ENCODE measurements around the gene UAP1. TPM values are rescaled to one million over a fixed set of nuclear protein-coding genes. Genes with fewer than 3 reads are reported as not detected.

Gene UAP1
- total RNA-seq: 10 to 100 TPM; 30.8 to 31.5 TPM
- 39.2 to 44.7 reads per million in 2 donors for total RNA-seq

DNA sequence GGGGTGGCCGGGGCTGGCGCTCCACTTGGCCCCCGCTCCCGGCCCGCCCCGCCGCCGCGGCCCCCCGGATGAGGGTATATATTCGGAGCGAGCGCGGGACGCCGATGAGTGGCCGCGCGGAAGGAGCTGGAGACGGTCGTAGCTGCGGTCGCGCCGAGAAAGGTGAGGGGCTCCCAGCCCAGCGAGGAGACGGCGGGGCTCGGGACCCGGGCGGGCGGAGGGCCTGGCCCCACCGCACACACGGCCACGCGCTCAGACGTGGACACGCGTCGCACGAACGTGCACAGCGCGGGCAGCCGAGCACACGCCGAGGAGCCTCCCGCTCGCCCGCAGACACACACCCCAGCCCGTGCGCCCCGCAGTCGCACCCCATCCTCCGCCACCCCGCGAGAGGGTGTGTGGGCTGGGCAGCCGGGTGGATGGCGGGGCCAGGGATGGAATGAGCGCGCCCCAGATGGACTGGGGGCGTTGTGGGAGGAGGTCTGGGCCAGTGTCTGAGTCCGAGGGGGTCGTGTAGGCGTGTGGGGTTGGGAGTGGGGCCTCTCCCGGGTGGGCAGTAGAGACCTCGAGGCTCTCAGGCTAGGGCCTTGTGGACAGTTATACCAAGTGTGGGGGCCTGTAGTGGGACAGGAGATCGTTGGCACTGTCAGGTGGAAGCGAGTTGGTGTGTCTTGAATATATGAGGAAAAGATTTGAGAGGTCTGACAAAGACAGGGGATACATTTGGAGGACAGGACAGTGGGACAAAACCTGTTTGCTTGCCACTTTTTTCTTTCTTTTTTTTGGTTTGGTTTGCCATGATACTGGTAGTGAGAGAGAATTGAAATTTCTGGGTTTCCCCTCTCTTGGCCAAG, at the start of gene UAP1:
TSS of gene UAP1 (plus strand) at position 107 of the 854 bp plus-strand sequence. CDS start 4,347 bp downstream, outside the sequence.
- no peaks in the 10 kb centered on the region for H3K9me3 ChIP-seq (ENCODE audit: control insufficient read depth, low read length, poor library complexity, severe bottlenecking)
- ATAC-seq (peak; percentile 43), DNase-seq (no peak)
- no peaks in the 10 kb centered on the region for H3K27me3 Mint-ChIP-seq
- peaks cover 2% of the 10 kb centered on the region for H3K36me3 Mint-ChIP-seq (ENCODE audit: low read depth)
- H3K4me3 Mint-ChIP-seq: peak within 1 kb of the TSS; percentile 94
- peaks cover 35% of the 10 kb centered on the region for H3K4me1 Mint-ChIP-seq
- peak within 1 kb of the TSS; percentile 94 for H3K27ac Mint-ChIP-seq

DNA sequence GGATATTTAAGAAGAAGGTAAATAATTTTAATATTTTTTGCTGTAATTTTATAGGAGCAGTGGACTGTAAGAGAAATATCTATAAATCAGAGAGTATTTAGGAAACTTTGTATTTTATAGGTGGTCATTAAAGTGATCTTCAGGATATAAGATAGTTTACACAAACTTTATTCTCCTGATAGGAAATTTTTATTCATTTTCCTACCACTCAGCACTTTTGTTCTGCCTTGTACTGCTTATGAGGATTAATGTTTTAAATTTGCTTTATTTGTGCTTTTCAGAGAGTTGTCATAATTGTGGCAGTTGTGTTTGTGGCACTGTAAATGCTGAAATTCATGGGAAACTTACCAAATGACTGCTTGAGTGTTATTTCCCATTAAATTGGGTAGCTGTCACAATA, 34.2 kb upstream of the UAP1 start:
- H3K36me3 Mint-ChIP-seq (ENCODE audit: low read depth): no peaks in the 10 kb centered on the region
- H3K4me1 Mint-ChIP-seq: peaks cover 3% of the 10 kb centered on the region
- H3K27me3 Mint-ChIP-seq: no peaks in the 10 kb centered on the region
- H3K4me3 Mint-ChIP-seq: no peak overlapping the region
- no peak for DNase-seq
- ATAC-seq: no peak
- no peak overlapping the region for H3K27ac Mint-ChIP-seq
- no peaks in the 10 kb centered on the region for H3K9me3 ChIP-seq (ENCODE audit: control insufficient read depth, low read length, poor library complexity, severe bottlenecking)

DNA sequence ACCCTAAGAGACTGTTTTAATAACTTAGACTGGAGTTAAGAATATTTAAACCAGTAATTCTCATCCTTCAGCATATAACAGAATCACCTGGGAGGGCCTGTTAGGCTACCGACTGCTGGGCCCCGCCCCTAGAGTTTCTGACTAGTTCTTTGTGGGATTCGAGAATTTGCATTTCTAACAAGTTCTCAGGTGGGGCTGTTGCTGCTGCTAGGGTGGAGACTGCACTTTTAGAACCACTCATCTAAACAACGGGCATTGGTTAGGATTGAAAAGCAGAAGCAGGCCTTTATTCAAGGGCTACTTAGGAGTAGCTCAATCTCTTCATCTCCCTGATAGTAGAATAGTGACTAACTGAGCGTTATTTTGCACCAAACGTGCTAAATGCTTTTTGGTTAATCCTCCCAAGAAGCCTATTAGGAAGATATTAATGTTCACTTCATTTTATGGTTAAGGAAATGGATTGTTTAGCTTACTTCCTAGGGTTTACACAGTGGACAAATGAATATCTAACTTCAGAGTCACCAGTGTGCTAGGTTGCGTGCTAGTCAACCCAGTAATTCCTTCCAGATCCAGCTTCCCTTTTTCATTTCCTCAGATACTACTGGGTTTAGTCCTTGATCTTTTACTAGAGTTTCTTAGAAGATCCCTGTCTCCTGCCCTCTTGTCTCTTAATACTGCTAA, 31.1 kb upstream of the UAP1 start:
- H3K27ac Mint-ChIP-seq: no peak overlapping the region
- H3K27me3 Mint-ChIP-seq: no peaks in the 10 kb centered on the region
- H3K36me3 Mint-ChIP-seq (ENCODE audit: low read depth): no peaks in the 10 kb centered on the region

DNA sequence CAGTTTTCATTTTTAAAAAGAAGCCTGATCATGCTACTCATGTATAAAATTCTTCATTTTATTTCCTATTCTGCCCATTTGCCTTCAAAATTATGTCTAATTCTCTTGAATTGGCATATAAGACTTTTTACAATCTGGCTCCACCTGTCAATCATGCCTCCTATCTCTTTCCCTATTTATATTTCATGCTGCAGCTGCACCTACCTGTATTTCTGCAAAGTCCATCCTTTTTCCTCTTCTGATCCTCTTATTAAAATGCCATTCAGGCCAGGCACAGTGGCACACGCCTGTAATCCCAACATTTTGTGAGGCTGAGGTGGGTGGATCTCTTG, 30.6 kb upstream of the UAP1 start:
- Mint-ChIP-seq H3K4me1 (peaks cover 3% of the 10 kb centered on the region), H3K27ac (no peak overlapping the region), H3K4me3 (no peak overlapping the region), H3K36me3 (ENCODE audit: low read depth) (no peaks in the 10 kb centered on the region), H3K27me3 (no peaks in the 10 kb centered on the region)
- ATAC-seq (no peak), DNase-seq (no peak)
- H3K9me3 ChIP-seq (ENCODE audit: control insufficient read depth, low read length, poor library complexity, severe bottlenecking): no peaks in the 10 kb centered on the region

More for the DNA sequence above, 31.1 kb upstream of the UAP1 start:
- peaks cover 3% of the 10 kb centered on the region for H3K4me1 Mint-ChIP-seq
- no peak overlapping the region for H3K4me3 Mint-ChIP-seq
- peak; percentile 56 for ATAC-seq
- no peak for DNase-seq
- H3K9me3 ChIP-seq (ENCODE audit: control insufficient read depth, low read length, poor library complexity, severe bottlenecking): no peaks in the 10 kb centered on the region

DNA sequence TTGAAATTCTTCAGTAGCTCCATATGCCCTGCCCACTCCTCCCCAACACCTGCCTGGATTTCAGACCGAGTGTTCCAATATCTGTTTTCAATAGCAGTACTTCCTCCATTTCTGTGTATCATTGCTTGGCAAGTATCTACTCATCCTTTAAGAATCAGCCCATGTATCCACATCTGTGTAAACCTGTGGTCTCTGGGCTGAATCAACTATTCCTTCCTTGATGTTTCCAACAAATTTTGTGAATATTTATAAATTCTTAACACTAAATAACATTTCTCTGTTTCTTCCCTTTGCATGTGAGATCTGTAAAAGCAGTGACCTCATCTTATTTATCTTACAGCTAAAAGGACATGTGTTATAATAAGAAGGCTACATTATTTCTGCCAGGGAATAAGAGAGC, 26.0 kb upstream of the UAP1 start:
- no peaks in the 10 kb centered on the region for H3K9me3 ChIP-seq (ENCODE audit: control insufficient read depth, low read length, poor library complexity, severe bottlenecking)
- Mint-ChIP-seq H3K4me3 (no peak overlapping the region), H3K36me3 (ENCODE audit: low read depth) (no peaks in the 10 kb centered on the region), H3K4me1 (peaks cover 2% of the 10 kb centered on the region), H3K27me3 (no peaks in the 10 kb centered on the region), H3K27ac (no peak overlapping the region)
- DNase-seq: no peak
- no peak for ATAC-seq

GRCh38 chr1:162536511-162536910, 25.0 kb upstream of the UAP1 start:
- Mint-ChIP-seq H3K4me3 (no peak overlapping the region), H3K4me1 (peaks cover 2% of the 10 kb centered on the region), H3K27me3 (no peaks in the 10 kb centered on the region), H3K27ac (no peak overlapping the region), H3K36me3 (ENCODE audit: low read depth) (no peaks in the 10 kb centered on the region)
- no peak for ATAC-seq
- no peaks in the 10 kb centered on the region for H3K9me3 ChIP-seq (ENCODE audit: control insufficient read depth, low read length, poor library complexity, severe bottlenecking)
- no peak for DNase-seq

DNA sequence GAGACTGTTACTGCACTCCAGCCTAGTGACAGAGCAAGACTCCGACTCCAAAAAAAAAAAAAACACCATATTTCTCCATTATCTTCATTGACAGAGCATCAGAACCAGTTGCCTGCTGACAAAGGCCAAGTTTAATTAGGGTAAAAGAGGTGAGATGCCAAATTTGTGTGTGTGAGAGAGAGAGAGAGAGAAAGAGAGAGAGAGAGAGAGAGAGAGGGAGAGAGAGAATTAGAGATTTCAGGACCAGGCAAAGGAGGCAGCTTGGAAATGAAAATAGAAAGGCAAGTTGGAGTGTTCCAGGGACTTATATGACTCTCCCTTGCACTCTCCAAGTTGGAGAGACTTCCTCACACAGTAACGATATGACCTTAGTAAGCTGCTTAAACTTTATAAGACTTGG, 24.3 kb upstream of the UAP1 start:
- Mint-ChIP-seq H3K27ac (peak overlapping the region; percentile 54), H3K27me3 (no peaks in the 10 kb centered on the region), H3K4me3 (no peak overlapping the region), H3K36me3 (ENCODE audit: low read depth) (no peaks in the 10 kb centered on the region), H3K4me1 (peaks cover 2% of the 10 kb centered on the region)
- no peak for ATAC-seq
- no peak for DNase-seq
- H3K9me3 ChIP-seq (ENCODE audit: control insufficient read depth, low read length, poor library complexity, severe bottlenecking): no peaks in the 10 kb centered on the region

- H3K9me3 ChIP-seq (ENCODE audit: control insufficient read depth, low read length, poor library complexity, severe bottlenecking): no peaks in the 10 kb centered on the region
- Mint-ChIP-seq H3K4me1 (peaks cover 2% of the 10 kb centered on the region), H3K27ac (no peak overlapping the region), H3K36me3 (ENCODE audit: low read depth) (no peaks in the 10 kb centered on the region), H3K4me3 (no peak overlapping the region), H3K27me3 (no peaks in the 10 kb centered on the region)
- ATAC-seq: no peak
- DNase-seq: no peak
Measured at GRCh38 chr1:162538815-162539431, 22.6 kb upstream of the UAP1 start.

DNA sequence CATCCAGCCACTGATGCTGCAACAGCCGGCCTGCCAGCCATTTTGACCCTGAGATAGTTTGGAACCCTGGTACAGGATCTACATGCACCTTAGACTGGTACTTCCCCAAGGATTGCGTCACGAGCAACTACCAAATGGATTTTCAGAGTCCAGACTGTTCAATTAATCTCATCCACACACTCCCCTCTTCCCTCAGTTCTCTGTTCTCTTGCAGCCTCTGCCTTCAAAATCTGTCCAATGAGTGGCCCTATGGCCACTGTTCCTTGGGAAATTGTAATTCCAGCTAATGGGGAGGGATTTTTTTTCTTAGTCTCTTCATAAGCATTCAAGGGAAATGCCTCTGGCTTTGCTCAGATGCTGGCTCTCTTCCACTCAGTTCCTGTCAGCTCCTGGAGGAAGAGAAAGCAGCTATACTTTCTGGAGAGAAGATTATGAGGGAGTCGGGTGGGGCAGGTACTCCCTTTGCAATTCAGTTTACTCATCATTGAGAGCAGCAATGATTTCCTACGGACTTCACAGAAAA, 19.8 kb upstream of the UAP1 start:
- Mint-ChIP-seq H3K27ac (no peak overlapping the region), H3K4me3 (no peak overlapping the region), H3K4me1 (peaks cover 2% of the 10 kb centered on the region), H3K27me3 (no peaks in the 10 kb centered on the region), H3K36me3 (ENCODE audit: low read depth) (no peaks in the 10 kb centered on the region)
- ATAC-seq: no peak
- no peak for DNase-seq
- no peaks in the 10 kb centered on the region for H3K9me3 ChIP-seq (ENCODE audit: control insufficient read depth, low read length, poor library complexity, severe bottlenecking)

GRCh38 chr1:162543228-162543627, 18.3 kb upstream of the UAP1 start:
- ATAC-seq: no peak
- no peak overlapping the region for H3K4me3 Mint-ChIP-seq

GRCh38 chr1:162548170-162548569, 13.4 kb upstream of the UAP1 start:
- H3K9me3 ChIP-seq (ENCODE audit: control insufficient read depth, low read length, poor library complexity, severe bottlenecking): no peaks in the 10 kb centered on the region
- Mint-ChIP-seq H3K27me3 (no peaks in the 10 kb centered on the region), H3K36me3 (ENCODE audit: low read depth) (no peaks in the 10 kb centered on the region), H3K27ac (no peak overlapping the region), H3K4me3 (no peak overlapping the region), H3K4me1 (no peaks in the 10 kb centered on the region)
- no peak for DNase-seq
- no peak for ATAC-seq

More at GRCh38 chr1:162543228-162543627, 18.3 kb upstream of the UAP1 start:
- H3K27me3 Mint-ChIP-seq: no peaks in the 10 kb centered on the region
- H3K27ac Mint-ChIP-seq: no peak overlapping the region
- DNase-seq: no peak
- H3K9me3 ChIP-seq (ENCODE audit: control insufficient read depth, low read length, poor library complexity, severe bottlenecking): no peaks in the 10 kb centered on the region
- peaks cover 2% of the 10 kb centered on the region for H3K4me1 Mint-ChIP-seq
- no peaks in the 10 kb centered on the region for H3K36me3 Mint-ChIP-seq (ENCODE audit: low read depth)

- no peak for DNase-seq
- H3K4me3 Mint-ChIP-seq: no peak overlapping the region
- no peaks in the 10 kb centered on the region for H3K27me3 Mint-ChIP-seq
- no peaks in the 10 kb centered on the region for H3K36me3 Mint-ChIP-seq (ENCODE audit: low read depth)
- H3K27ac Mint-ChIP-seq: no peak overlapping the region
- H3K4me1 Mint-ChIP-seq: no peaks in the 10 kb centered on the region
- no peak for ATAC-seq
- H3K9me3 ChIP-seq (ENCODE audit: control insufficient read depth, low read length, poor library complexity, severe bottlenecking): no peaks in the 10 kb centered on the region
Measured at GRCh38 chr1:162549001-162549400, 12.5 kb upstream of the UAP1 start.

DNA sequence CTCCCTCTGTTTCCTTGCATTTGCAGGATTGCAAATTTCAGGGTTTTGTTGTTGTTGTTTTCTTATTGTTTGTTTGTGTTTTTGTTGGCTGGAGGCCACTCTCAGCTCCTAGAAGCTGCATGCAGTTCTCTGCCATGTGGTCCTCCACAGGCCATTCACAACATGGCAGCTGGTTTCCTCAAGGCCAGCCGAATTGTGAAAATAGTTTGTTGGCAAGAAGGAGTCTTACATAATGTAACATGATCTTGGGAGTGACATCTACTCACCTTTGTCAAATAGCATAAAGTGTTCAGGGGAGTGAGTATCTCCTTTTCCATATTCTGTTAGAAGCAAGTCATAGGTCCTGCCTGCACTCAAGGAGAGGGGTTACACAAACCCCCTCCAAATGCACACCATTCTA, 10.6 kb upstream of the UAP1 start:
- Mint-ChIP-seq H3K36me3 (ENCODE audit: low read depth) (no peaks in the 10 kb centered on the region), H3K27me3 (no peaks in the 10 kb centered on the region), H3K27ac (no peak overlapping the region), H3K4me3 (no peak overlapping the region), H3K4me1 (no peaks in the 10 kb centered on the region)
- no peak for DNase-seq
- ATAC-seq: no peak
- H3K9me3 ChIP-seq (ENCODE audit: control insufficient read depth, low read length, poor library complexity, severe bottlenecking): no peaks in the 10 kb centered on the region
